Measurements from ENCODE around the gene PARVB.

DNA sequence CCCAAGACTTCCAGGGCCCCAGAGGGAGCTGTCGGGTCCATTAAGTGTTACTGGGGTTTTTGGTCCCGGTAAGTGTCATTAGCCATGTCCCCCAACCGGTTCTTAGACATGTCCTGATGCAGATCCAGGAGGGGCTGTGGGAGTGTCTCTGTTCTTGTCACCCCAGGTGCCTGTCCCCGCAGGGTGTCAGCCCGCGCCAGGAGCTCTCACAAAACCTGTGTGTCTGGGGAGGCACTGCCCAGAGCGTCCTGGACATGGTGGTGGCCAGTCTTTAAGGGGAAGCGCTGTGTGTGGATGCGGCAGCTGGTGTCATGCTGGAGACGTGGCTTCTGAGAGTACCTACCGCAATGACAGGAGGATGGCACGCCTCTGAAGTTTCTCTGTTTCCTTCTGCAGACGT, 144.1 kb downstream of the PARVB start:
- TF ChIP-seq, protein P1, sequence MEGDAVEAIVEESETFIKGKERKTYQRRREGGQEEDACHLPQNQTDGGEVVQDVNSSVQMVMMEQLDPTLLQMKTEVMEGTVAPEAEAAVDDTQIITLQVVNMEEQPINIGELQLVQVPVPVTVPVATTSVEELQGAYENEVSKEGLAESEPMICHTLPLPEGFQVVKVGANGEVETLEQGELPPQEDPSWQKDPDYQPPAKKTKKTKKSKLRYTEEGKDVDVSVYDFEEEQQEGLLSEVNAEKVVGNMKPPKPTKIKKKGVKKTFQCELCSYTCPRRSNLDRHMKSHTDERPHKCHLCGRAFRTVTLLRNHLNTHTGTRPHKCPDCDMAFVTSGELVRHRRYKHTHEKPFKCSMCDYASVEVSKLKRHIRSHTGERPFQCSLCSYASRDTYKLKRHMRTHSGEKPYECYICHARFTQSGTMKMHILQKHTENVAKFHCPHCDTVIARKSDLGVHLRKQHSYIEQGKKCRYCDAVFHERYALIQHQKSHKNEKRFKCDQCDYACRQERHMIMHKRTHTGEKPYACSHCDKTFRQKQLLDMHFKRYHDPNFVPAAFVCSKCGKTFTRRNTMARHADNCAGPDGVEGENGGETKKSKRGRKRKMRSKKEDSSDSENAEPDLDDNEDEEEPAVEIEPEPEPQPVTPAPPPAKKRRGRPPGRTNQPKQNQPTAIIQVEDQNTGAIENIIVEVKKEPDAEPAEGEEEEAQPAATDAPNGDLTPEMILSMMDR (IDR thresholded peaks at IDR 0.05), result no peak
- TF ChIP-seq POLR2A (IDR thresholded peaks at IDR 0.05) (no peak), POLR2AphosphoS5 (IDR thresholded peaks at IDR 0.05) (no peak), EP300 (IDR thresholded peaks at IDR 0.05; ENCODE audit: low read depth) (no peak)
